ENCODE measurements around the gene ABLIM1.

GRCh38 chr10:114388275-114388674 is 269.8 kb downstream of the ABLIM1 start:
- no peak for TF ChIP-seq CTCF (conservative IDR thresholded peaks at IDR 0.05 in 1 of 2, IDR thresholded peaks at IDR 0.05 in 1 of 2; ENCODE audit: low read depth in 1 of 2, low read length in 2 of 2)
- TF ChIP-seq EZH2 (IDR thresholded peaks at IDR 0.05; ENCODE audit: low read length, missing control alignments) = no peak

Measured in fibroblast of lung (primary cell).